Measurements from ENCODE around the gene NENF.

The NENF gene

GRCh38 chr1:212402666-212403321 lies 29.9 kb upstream of the NENF start:
- Histone ChIP-seq H3K36me3 (replicated peaks; ENCODE audit: insufficient read depth, low read length) (no peaks in the 10 kb centered on the region), H3K27ac (ENCODE audit: low read length) (no peak overlapping the region), H3K79me2 (ENCODE audit: low read length) (no peaks in the 10 kb centered on the region), H4K20me1 (ENCODE audit: insufficient read depth, low read length) (no peaks in the 10 kb centered on the region), H3F3A (ENCODE audit: insufficient read depth, low read length) (no peaks in the 10 kb centered on the region), H2AFZ (ENCODE audit: low read length) (no peak overlapping the region), H3K4me3 (ENCODE audit: low read length) (no peak overlapping the region), H3K4me2 (ENCODE audit: low read depth, low read length) (no peak overlapping the region), H3K4me1 (ENCODE audit: low read length) (no peaks in the 10 kb centered on the region), H3K9ac (ENCODE audit: low read length) (no peak overlapping the region), H3K9me2 (replicated peaks; ENCODE audit: insufficient read depth, low read length) (no peaks in the 10 kb centered on the region), H3K9me3 (replicated peaks; ENCODE audit: insufficient read depth, low read length) (no peaks in the 10 kb centered on the region), H3K27me3 (replicated peaks; ENCODE audit: insufficient read depth, low read length) (no peaks in the 10 kb centered on the region)
- TF ChIP-seq EZH2 (optimal IDR thresholded peaks at IDR 0.05; ENCODE audit: low read depth, low read length) (no peak), EZH2phosphoT487 (IDR thresholded peaks at IDR 0.05; ENCODE audit: low read length) (no peak), CTCF (IDR thresholded peaks at IDR 0.05; ENCODE audit: low read length) (no peak)
- no peak for DNase-seq

- Histone ChIP-seq H3K4me1 (ENCODE audit: low read length) (0 out of 2 replicates have a peak, but pooled peaks cover 6% of the 10 kb centered on the region), H3K79me2 (ENCODE audit: low read length) (no peaks in the 10 kb centered on the region), H3K9me2 (replicated peaks; ENCODE audit: insufficient read depth, low read length) (no peaks in the 10 kb centered on the region), H3K36me3 (replicated peaks; ENCODE audit: insufficient read depth, low read length) (no peaks in the 10 kb centered on the region), H3K27ac (ENCODE audit: low read length) (no peak overlapping the region), H3K27me3 (replicated peaks; ENCODE audit: insufficient read depth, low read length) (no peaks in the 10 kb centered on the region), H2AFZ (ENCODE audit: low read length) (no peak overlapping the region), H3K4me3 (ENCODE audit: low read length) (no peak overlapping the region), H4K20me1 (ENCODE audit: insufficient read depth, low read length) (no peaks in the 10 kb centered on the region), H3K9ac (ENCODE audit: low read length) (no peak overlapping the region), H3K9me3 (replicated peaks; ENCODE audit: insufficient read depth, low read length) (no peaks in the 10 kb centered on the region), H3F3A (ENCODE audit: insufficient read depth, low read length) (no peaks in the 10 kb centered on the region), H3K4me2 (ENCODE audit: low read depth, low read length) (no peak overlapping the region)
- TF ChIP-seq EZH2phosphoT487 (IDR thresholded peaks at IDR 0.05; ENCODE audit: low read length) (no peak), CTCF (IDR thresholded peaks at IDR 0.05; ENCODE audit: low read length) (no peak), EZH2 (optimal IDR thresholded peaks at IDR 0.05; ENCODE audit: low read depth, low read length) (no peak)
- DNase-seq: no peak
Measured at GRCh38 chr1:212410231-212410820, 22.4 kb upstream of the NENF start.

- no peak for TF ChIP-seq CTCF (IDR thresholded peaks at IDR 0.05; ENCODE audit: low read length)
- no peak for TF ChIP-seq EZH2phosphoT487 (IDR thresholded peaks at IDR 0.05; ENCODE audit: low read length)
- no peak for TF ChIP-seq EZH2 (optimal IDR thresholded peaks at IDR 0.05; ENCODE audit: low read depth, low read length)
- Histone ChIP-seq H3K36me3 (replicated peaks; ENCODE audit: insufficient read depth, low read length) (no peaks in the 10 kb centered on the region), H3K27me3 (replicated peaks; ENCODE audit: insufficient read depth, low read length) (no peaks in the 10 kb centered on the region), H3K79me2 (ENCODE audit: low read length) (no peaks in the 10 kb centered on the region), H3K4me2 (ENCODE audit: low read depth, low read length) (no peak overlapping the region), H3K9me3 (replicated peaks; ENCODE audit: insufficient read depth, low read length) (no peaks in the 10 kb centered on the region), H3K9ac (ENCODE audit: low read length) (no peak overlapping the region), H3K4me3 (ENCODE audit: low read length) (no peak overlapping the region), H3K4me1 (ENCODE audit: low read length) (0 out of 2 replicates have a peak, but pooled peaks cover 6% of the 10 kb centered on the region), H3K27ac (ENCODE audit: low read length) (no peak overlapping the region), H3F3A (ENCODE audit: insufficient read depth, low read length) (no peaks in the 10 kb centered on the region), H3K9me2 (replicated peaks; ENCODE audit: insufficient read depth, low read length) (no peaks in the 10 kb centered on the region), H4K20me1 (ENCODE audit: insufficient read depth, low read length) (no peaks in the 10 kb centered on the region), H2AFZ (ENCODE audit: low read length) (no peak overlapping the region)
- DNase-seq: no peak
Measured at GRCh38 chr1:212412374-212412773, 20.3 kb upstream of the NENF start.
